GM18519 (cell line): ENCODE results near the gene FXYD3.

ENCODE experiments used
- ATAC-seq: cut with Tn5 transposase; IDR thresholded peaks from one replicate; pipeline ENCODE4 v1.9.1; 2021; ENCODE audit warnings: mild to moderate bottlenecking, moderate library complexity; ENCODE audit not compliant: unreplicated experiment, low FRiP score

Gene FXYD3

DNA sequence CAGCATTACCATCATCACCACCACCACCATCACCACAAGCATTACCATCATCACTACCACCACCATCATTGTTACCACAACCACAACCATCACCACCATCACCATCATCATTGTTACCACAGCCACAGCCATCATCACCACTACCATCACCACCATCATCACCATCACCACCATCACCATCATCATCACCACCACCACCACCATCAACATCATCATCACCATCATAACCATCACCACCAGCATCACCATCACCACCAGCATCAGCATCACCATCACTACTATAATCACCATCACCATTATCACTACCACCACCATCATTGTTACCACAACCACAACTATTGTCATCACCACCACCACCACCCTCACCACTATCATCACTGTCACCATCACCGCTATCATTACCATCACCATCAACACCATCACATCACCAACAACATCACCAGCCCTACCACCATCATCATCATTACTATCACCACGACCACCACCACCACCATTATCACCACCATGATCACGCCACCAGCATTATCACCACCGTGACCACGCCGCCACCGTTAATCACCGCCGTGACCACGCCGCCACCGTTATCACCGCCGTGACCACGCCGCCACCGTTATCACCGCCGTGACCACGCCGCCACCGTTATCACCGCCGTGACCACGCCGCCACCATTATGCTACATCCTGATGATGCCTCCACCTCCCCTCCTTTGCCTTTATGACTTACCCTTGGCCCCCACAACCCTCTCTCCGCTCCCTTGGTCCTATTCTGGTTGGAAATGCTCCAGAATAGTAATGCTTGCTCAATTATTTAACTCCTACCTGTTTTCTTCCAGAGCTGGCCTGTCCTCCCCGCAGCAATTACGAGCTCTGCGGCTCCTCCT, 10.0 kb upstream of the FXYD3 start:
- no peak for ATAC-seq

DNA sequence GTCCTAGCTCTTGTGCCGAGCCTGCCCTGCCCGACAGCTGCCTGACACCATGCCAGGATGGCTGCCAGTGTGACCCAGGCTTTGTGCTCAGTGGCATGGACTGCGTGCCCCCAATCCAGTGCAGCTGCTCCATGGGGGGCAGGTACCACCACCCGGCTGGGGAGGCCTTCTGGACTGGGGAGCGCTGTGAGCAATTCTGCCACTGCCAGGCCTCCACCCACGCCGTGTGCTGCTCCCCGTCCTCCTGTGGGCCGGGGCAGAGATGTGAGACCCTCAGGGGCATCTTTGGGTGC, 9.4 kb upstream of the FXYD3 start:
- ATAC-seq, result no peak

DNA sequence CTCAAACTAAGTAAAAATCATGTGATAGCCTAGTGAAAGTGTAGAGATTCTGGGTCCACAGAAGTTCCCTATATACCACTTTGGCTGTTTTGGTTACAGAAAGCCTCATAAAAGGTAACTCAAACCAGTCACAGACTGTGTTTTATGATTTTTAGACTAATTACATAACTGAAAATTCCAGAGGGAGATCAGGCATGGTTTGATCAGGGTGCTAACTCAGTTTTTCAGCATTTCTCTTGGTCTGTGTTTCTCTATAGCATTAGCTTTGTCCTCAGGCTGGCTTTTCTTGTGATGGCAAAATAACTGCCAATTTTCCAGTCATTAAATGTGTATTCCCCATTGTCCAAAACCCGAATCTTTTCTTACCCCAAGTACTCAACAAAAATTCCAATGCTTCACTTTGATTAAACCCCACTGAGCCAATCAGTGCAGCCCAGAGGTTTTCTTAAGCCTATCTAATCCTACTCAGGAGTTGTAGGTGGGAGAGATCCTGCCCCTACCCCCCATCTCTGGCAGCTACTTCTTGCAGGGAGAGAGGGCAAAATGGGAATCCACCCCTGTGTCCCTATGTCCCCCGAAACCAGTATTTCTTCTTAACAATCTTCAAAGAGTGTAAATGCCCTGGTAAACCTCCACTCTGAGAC, 8.6 kb upstream of the FXYD3 start:
- no peak for ATAC-seq

DNA sequence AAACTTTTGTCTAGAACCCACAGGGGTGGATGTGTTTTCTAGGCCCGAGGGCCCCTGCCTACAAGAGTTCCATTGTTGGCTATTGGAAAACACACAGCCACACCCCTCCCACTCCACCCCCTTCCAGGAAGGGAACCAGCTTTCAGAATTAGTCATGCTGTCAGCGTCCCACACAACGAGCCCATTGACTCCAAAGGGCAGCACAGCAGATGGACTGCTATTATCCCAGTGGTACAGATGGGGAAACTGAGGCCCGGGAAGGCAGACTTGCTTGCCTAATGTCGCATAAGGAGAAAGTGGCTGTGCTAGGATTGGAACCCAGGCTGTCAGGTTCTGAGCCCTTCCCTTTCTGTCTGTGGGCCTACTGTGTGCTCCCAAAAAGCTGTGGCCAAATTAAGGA, 8.1 kb upstream of the FXYD3 start:
- no peak for ATAC-seq

DNA sequence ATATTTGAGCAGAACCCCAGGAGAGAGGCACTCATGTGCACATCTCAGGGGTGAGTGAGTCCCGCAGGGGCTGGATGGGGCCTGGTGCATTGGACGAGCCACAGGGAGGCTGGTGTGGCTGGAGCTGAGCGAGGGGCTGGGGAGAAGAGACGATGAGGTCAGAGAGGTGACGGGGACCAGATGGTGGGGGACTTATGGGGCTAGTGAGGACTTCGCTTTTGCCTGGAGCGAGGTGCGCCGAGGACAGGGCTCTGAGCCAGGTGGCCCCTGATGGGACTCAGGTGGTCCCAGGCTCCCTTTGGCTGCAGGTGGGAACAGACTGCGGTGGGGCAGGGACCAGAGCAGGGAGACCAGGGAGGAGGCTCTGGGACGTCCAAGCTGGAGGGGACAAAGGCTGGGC, 6.9 kb upstream of the FXYD3 start:
- ATAC-seq, result no peak

DNA sequence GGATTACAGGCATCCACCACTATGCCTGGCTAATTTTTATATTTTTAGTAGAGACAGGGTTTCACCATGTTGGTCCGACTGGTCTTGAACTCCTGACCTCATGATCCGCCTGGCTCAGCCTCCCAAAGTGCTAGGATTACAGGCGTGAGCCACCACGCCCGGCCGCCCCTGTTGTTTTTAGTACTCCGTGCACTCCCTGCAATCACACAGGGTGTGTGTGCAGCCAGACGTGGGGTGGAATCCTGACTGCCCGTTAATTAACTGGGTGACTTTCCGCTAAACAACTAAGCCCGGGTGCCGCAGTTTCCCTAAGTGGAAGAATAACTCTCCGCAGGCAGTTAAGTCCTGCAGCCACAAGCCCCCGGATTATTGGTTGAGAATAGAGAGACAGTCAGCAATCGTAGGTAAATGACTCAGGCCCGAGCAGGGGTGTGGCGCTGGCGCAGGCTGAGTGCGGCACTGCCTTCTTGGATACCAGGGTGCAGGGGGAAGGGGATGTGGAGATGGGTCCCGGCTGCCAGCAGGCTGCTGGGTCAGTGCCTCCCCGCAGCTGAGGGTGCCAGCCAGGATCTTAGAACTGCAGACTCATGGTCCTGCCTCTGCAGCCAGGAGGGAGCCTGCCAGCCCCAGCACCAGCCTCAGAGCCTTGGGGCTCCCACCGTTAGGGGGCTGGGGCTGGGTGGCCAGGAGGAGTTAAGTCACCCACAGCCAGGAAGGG, 6.1 kb upstream of the FXYD3 start:
- ATAC-seq, result no peak

DNA sequence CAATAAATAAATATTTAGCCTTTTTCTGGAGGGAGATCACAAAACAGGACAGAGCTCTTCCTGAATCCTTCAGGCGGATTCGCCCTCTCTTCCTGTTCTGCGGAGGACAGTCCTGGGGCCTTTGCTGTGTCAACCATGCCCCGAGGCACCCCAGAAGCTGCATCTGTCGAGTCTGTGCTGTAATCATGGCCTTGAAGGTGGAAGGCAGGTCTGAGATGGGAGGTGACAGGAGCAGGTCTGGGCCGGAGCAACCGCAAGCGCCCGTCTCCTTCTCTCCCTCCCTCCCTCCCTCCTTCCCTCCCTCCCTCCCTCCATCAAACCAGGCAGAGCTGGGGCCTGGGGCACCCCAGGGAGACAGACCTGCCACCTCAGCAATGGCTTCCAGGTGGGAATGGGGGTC, 4.6 kb upstream of the FXYD3 start:
- ATAC-seq, result no peak

DNA sequence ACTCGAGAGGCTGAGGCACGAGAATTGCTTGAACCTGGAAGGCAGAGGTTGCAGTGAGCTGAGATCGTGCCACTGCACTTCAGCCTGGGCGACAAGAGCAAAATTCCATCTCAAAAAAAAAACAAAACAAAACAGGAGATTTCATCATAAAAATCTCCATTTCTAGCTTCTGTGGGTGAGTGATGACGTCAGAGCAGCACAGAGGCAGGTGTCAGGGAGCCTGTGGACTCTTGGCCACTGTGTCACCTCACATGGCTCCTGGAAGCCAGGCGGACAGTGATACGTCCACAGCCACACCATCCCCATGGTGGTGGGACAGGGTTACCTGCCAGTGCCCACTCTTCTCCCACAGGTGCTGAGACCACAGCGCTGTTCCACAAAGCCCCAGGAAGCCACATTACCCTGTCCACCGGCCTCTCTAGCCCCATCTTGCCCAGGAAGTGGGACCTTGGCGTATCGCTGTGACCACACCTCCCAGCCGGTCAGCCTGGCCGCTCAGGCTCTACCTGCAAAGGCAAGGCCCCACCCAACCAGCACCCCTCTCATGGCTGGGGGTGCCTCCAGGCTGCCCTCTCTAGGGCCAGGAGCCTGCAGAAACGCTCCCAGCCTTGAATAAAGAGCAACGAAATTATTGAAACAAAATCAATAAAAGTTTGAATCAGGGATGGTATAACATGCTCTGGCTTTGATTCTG, 2.5 kb upstream of the FXYD3 start:
- no peak for ATAC-seq

DNA sequence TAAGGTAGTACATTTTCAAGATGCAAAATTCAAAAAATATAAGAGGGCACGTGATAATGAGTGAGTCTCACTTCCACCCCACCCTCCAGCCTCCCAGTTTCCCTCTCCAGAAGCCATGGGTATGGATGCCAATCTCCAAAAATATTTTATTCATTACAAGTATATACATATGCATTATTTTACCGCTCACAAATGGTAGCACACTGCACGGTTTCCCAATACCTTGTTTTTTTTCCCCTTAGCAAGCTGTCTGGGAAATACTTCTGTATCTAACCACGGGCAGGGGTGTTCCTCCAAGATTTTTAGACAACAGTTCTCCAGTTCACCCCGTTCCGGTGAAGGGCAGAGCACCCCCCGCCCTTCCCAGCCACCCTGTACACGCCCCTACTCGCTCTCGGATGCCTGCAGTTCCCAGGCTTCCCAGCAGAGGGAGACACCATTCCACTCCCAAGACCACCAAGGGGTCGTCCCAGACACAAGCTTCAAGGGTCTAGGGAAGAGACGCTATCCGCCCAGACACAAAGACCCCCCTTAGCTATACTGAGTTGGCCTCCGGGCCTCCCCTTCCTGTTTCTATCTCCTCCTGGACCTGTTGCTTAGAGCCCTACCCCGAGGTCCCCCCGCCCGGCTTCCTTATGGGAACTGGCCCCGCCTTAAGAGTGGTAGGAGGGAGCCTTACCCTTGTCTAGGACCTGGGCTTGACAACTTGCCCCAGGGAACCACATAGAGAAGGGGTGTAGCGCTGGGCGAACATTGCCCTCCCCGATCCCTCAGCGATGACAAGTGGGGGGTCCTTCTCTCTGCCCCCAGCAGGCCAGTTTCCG, 1.1 kb upstream of the FXYD3 start:
- no peak for ATAC-seq

DNA sequence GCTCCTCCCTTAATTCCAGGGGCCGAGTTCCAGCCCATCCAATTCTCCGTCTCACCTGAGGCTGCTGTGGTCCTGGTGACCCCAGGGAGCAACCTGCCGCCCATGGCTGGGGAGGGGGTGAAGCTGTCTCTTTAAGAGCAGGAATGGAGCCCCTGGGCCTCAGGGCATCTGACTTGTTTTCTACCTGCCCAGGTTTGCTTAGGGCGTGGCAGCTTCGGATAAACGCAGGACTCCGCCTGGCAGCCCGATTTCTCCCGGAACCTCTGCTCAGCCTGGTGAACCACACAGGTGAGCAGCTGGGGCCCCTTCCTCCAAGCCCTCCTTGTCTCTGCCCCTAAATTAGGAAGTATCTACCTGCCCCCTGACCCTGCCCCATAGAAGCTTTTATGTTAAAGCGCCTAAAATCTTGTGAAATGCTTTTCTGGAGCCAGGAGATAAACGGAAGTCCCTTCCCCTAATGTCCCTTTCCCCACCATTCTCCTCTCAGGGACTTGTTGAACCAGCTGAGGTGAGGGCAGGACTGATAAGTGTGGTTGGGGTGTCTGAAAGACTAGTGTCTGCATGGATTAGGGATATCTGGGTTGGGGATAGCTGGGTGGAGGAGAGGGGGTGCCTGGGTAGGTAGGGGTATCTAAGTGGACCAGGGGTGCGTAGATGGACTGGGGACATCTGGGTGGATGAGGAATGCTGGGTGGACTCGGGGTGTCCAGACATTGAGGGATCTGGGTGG, 614 bp downstream of the FXYD3 start:
- ATAC-seq, result no peak

DNA sequence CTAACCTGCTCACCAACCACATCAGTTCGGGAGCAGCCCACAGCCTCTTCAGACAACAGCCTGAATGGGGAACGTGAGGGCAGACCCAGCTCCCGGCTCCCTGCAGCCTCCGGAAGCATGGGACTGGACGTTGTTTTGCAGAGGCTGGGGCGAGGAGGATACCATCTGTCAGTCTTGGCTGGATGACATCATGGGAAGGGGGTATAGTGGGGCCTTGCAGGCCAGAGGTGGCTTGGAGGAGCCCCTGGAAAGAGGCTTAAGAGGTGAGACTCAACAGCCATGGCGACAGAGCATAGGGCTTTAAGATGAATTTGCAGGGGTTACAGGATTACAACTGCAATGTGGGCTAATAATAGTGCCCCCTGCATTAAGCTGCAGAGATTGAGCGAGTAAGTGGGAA, 1.5 kb downstream of the FXYD3 start:
- no peak for ATAC-seq

DNA sequence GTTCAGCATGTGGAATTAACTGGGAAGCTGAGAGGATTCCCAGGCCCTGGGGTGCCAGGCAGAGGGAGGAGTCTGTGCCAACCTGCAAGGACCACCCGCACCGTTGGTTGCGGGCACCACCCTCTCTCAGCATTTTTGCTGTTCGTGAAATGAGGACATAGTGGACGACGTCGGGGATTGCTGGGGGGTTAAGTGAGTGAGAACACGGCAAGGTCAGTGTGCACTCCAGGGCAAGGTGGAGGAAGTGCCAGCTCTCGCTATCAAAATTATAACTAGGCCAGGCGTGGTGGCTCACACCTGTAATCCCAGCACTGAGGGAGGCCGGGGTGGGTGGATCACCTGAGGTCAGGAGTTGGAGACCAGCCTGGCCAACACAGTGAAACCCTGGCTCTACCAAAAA, 2.2 kb downstream of the FXYD3 start:
- no peak for ATAC-seq

DNA sequence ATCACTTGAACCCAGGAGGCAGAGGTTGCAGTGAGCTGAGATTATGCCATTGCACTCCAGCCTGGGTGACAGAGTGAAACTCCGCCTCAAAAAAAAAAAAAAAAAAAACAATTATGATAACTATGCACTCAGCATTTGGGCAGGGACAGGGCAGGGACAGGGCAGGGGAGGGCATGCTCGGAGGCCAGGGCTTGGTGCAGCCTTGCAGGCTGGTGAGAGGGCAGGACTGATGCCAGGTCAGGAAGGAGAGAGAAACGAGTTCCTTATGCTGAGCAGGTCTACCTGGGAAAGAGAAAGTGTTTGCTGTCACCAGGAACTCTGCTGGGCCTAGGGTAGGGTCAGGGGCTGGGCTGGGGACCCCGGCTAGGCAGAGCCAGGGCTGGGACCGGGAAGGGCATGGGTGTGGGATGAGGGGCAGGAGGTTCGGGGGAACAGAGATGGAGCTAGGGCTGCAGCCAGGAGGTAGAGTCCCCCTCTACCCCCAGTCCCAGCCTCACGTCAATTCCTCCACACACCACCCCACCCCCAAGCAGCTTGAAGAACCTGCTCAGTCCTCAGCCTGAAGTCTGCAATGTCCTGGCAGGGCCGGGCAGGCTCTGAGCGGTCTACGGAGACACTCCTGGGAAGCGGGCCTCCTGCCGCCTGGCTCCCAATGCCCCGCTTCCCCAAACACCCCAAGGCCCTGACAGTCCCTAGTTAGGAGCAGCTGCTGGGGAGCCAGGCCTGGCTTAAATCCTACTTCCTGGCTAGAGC, 2.8 kb downstream of the FXYD3 start:
- ATAC-seq, result no peak

DNA sequence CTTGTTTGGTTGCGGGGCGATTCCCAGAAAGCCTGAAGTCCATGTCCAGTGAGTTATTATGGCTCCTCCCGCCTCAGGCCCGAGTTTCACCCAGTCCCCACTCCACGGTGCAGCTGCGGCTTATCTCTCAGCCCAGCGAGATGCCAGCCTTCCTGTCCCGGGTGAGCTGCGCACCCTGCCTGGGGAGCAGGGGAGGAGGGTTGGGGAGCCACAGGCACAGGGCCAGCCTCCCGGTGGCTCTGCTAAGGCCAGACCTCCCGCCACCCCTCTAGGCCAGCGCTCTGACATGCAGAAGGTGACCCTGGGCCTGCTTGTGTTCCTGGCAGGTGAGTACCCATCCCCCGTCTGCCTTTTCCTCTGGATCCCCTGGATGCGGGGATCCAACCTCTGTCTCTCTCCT, 3.5 kb downstream of the FXYD3 start:
- ATAC-seq, result no peak

DNA sequence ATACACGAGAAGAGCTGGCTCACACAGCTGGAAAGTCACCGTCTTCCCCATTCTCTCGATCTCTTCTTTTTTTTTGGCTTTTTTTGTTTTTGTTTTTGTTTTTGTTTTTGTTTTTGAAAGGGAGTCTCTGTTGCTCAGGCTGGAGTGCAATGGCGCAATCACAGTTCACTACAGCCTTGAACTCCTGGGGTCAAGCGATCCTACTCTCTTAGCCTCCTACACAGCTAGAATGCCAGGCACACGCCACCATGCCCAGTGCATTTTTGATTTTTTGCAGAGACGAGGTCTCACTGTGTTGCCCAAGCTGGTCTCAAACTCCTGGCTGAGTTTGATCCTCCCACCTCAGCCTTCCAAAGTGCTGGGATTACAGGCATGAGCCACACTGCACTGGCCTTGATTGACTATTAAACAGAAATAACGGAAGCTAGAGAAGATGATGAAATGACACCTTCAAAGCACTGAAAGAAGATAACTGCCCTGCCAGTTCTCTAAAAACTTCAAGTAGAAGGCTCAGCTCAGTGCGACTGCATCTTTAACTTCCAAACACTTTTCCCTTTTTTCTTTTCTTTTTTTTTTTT, 4.0 kb downstream of the FXYD3 start:
- no peak for ATAC-seq

DNA sequence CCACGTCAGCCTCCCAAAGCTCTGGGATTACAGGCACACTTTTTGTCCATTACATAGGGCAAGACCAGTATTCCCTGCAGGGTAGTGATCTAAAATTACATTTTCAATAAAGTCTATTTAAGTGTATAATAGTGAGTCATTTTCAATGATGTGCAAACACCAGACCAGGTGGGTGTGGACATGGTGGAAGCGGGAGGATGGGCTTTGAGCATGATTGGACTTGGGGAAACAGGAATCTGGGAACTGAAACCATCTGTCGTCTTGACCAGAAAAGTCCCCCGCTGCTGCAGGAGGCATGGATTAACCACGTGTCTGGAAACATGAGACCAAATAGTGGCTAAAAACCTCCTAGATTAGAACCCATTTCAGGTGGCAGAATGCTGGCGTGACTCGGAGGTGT, 4.9 kb downstream of the FXYD3 start:
- no peak for ATAC-seq

DNA sequence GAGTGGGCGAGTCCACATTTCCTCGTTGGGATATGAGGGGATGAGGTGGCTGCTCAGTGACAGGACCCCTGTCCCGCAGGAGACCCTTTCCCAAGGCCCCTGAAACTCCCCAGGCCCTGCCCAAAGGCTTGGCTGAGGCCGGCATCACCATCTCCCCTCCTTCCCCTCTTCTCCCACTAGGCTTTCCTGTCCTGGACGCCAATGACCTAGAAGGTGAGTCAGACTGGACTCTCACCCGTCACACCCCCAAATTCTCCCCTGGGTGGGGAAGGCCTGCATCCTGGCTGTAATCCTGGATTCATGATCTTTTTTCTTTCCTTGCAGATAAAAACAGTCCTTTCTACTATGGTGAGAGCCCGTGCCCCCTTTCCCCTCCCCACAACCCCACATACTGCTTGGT, 5.3 kb downstream of the FXYD3 start:
- no peak for ATAC-seq

DNA sequence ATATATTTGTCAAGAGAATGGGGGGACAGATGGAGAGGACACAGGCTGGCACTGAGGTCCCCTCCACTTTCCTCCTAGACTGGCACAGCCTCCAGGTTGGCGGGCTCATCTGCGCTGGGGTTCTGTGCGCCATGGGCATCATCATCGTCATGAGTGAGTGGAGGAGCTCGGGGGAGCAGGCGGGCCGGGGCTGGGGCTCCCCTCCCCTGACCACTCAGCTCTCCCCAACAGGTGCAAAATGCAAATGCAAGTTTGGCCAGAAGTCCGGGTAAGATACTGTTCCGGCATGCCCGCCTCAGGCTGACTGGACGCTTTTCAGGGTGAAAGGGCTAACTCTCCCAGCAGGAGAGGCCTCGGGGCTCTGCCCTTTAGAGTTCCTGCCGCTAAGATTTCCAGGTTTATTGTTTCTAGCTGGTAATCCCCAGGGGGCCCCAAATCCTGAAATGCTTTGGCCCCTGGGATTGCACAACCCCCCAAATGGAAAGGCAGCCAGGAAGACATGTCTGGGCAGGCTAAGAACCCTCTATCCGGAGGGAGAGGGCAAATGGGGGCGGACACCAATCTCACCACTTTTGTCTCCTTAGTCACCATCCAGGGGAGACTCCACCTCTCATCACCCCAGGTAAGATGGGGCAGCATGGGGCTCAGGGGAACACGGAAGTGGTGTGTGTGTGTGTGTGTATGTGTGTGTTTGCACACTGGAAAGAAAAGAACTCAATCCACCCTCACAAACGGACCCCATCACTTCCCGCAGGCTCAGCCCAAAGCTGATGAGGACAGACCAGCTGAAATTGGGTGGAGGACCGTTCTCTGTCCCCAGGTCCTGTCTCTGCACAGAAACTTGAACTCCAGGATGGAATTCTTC, 7.3 kb downstream of the FXYD3 start:
- ATAC-seq, result no peak
